SK-N-SH (cell line): Measurements from ENCODE around the gene CAND1.

Experiments used
- EP300 ChIP-seq, 2 experiments: IDR thresholded peaks; 2 replicates each; pipeline versions ENCODE4 v1.4.0 to v1.6.1; 2012; ENCODE audit warnings: borderline replicate concordance in 1 of 2, low read depth in 1 of 2, low read length in 1 of 2
- RFX5 ChIP-seq: IDR thresholded peaks from 2 replicates; pipeline ENCODE4 v1.6.1; 2012; ENCODE audit warnings: mild to moderate bottlenecking, improper control_type of control experiment, low read length

DNA sequence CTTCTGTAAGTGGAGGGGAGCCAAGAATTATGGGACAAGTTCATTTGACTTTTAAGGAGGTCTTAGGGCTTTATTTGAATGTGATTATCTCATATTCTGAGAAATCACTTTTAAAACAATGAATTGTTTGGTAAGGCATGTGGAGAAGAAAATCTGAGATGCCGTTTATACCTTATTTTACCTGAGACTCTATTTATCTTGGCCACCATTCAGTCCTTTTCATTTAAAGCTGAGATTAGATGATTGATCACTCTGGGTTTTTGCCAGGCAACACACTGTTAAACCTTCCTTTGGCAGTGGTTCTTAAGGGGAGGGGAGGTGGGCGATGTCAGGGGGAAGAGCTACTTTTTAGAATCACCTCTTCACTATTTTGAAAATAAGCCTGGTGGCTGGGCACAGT, 11.4 kb downstream of the CAND1 start:
- TF ChIP-seq RFX5, result no peak
- TF ChIP-seq EP300 (IDR thresholded peaks at IDR 0.05; ENCODE audit: borderline replicate concordance in 1 of 2, low read depth in 1 of 2, low read length in 1 of 2), result no peak
